SIG-M5 (cell line): ENCODE results near the gene PLPPR1.

Source experiments
- DNase-seq: peaks from one replicate; lab custom pipeline; 2025; lab: John Stamatoyannopoulos, UW

PLPPR1 gene

DNA sequence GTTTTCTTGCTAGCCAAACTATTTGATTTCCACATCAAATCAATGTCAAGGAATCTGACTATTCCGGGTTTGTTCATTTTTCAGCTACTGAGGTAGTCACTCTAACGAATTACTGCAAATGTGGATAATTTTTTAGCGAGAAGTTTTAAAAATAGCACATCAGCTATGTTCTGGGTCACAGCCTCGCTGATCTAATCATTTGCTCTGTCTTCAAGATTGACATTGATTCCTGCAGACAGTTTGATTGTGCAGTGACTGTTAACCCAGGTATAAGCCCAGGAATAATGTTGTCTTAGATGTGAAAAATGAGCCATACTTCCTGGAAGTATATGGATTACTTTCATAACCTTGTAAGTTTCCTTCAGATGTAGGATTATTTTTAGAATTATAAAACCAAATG is 181.1 kb downstream of the PLPPR1 start:
- DNase-seq = no peak

DNA sequence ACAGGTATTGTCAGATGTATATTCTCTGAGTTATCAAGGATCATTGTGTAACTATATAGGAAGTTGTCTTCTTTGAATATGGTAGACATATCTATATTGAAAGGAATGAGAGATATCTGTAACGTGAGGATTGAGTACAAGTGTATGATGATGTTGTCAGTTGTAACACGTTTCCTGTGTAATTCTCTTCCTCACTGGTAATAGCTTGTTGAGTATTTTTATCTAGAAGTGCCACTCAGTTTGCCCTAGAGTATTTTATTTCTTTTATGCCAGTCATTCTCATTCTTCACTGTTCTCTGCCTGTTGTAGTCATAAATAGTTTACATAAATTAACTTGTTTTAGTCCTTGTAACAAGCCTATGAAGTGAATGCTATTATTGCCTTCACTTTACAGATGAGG is 184.1 kb downstream of the PLPPR1 start:
- no peak for DNase-seq

DNA sequence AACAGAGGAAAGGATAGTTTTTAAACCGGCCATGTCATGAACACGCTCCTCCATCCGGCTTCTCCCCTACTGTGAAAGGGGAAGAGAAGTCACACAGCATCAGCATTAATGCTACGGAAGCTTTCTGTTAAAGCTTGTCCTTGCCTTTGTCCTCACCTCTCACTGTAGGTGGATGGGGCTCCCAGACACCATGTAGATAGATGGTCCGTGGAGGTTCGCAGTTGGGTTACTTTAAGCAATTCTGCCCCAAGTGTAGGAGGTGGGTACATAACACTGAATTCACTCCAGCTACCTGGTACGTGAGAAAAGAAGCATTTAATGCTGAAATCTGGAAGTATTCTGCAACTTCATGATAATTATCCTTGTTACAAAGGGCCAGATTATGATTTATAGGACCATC is 190.5 kb downstream of the PLPPR1 start:
- no peak for DNase-seq

DNA sequence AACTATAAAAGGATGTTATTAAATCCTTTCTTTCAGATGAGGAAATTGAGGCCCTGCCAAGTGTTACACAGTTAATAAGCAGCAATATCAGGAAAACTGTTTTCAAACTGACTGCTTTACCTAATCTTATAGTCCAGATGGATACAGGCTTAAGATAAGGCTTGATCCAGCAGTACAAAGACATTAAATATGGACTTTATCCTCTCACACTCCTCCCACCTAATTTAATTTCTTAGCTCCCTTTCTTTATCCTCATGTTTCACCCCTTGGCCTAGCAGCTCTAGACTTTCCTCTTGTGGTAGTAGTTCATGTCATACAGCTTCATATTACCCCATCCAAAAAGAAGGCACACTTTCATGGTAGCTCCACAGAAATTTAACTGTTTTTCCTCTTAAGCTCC is 191.8 kb downstream of the PLPPR1 start:
- no peak for DNase-seq

DNA sequence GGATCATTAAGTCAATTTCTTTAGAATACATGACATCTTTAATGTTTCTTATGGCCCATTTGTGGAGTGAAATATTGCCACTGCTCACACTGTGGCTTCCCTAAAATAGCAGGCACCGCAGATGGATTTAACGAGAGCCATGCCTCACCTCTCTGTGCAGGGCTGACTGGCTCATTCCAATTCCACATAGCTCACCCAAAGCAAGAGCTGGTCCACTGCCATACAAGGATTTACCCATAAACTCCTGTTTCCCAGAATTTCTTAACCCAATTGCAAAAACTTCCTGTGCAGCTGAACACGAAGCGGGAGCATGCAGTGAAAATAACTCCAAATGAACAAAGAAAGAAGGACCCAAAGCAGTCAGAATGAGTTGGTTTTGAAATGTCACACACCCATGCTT is 196.7 kb downstream of the PLPPR1 start:
- DNase-seq = no peak

DNA sequence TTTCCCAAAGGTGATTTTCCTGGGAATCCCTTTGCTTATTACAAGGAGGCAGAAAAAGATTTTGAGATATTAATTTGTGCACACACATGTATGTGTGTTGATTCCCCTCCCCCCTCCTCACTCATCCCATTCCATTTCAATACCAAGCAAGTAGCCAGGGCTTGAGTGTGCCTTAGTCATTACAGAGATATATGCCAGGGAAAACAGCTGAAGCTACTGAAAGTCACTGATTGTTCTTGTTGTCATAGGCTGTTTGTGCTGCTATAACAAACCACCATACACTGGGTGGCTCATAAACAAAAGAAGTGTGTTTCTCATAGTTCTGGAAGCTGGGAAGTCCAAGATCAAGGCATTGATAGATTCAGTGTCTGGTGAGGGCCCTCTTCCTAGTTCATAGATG is 197.6 kb downstream of the PLPPR1 start:
- no peak for DNase-seq

DNA sequence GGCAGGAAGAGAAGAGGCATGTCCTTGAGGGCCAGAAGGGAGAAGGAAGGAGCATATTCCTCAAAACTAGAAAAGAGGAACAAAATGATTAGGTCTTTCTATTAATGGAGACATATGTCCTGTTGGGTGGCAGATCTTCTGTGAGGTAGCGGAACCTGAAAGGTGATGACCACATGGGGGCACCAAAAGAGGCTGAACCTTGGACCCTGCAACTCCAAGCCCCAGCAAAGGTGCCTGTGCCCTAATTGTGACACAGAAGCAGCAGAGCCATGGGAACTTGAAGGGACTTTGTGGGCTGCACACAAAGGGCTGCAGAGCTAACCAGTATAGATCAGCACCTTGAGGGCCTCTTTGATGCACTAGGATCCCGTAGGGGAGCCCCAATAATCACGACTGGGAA is 198.3 kb downstream of the PLPPR1 start:
- DNase-seq = no peak

DNA sequence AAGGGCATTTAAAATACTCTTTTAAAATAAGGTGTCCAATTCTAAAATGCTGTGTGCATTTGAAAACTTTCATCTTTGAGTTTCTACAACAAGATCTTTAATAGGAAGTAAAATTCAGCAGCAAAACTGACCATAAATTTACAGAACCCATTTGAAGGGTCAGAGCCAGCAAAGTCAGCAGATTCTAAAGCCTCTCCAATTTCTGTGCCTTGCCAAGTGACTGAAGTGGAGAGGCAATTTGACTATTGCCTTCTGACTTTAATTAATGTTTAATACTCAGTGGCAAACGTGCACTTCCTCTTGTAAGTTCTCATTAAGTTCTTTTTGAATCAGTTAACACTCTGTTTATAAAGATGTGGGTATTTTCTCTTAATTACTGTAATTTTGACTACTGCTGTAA is 201.1 kb downstream of the PLPPR1 start:
- no peak for DNase-seq

DNA sequence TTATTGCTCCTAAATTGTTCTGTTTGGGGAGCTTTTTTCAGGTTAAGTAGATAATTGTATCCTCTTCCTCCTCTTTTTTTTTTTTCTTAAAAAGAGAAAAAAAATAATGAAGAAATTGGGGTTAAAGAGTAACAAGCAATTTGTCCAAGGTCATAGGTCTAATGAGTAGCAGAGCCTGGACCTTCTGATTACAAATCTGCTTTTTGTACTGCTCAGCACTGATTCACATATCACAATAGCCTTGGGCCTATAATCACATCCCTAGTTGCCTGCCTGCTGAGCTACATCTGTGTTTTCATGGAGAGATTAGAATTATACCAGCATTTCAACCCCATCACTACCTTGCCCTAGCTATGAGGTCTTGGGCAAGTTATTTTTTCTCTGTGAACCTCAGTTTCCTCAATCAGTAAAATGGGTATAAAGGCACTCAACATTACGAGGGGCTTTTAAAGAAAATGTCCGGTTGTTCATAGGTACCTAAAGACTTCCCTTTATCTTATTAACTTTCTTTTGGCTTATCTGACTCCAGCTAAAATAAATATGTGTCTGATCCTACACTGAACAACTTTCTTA is 204.0 kb downstream of the PLPPR1 start:
- DNase-seq = no peak

DNA sequence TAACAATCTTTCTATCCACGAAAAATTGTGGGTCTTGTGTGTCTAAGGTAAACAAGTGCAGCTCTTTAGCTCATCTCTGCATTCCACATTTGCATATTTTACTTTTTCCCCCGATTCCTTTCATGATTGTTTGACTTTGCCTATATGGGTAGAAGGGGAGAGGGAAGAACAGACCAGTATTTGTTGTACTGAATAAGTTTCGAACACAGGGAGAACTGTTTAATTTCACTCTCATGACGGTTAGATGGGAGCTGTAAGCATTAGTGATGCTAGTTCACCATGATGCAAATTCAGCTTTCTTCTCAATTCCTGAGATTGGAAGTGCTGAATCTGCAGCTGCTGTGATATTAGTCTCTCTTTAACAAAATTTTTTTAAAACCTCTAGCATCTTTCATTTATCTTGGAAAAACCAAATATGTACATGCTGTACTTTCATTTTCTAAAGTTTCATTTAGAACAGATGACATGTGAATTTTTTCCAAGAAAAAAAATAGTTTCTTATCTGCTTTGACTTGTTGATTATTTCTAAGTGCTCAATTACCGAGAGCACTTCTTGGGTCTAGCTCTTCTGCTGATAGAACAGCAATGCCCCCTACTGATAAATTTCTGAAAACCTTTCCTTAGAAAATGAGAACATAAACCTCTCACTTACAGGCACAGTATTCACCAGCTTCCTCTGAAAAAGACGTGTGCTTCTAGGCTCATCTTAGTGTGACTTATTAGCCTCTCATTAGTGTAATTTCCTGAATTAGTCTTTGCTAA is 206.8 kb downstream of the PLPPR1 start:
- no peak for DNase-seq

DNA sequence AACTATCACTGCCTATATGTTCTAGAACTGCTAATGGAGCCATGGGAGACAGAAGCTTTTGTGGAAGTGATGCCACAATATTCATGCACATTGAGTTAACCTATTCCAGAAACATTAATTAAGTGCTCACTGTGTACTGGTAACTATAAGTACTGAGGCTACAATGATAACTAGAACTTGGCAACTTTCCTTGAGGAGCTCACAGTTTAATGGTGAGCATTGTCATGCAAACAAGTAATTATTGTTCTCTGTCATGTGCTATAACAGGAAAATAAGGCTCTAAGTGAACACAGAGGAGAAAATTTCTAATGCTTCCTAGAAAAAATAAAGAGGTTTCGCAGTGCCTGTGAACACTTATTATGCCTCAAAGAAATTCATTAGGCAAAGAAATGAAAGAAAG is 214.1 kb downstream of the PLPPR1 start:
- no peak for DNase-seq

DNA sequence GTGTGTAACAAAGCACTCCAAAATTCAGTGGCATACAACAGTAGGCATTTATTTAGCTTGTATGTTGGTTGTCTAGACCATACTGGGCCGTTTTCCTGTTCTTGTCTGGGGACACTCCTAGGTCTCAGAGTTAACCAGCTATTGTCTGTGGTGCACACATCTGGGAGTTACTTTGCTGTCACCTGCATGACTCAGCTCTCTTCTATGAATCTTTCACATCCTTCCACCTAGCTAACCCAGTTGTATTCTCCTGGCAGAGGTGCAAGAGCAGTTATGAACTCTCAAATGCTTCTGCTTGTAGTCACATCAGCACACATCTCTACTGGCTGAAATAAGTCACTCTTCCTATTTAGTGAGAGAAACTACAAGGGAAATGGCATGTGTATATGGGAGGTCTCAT is 218.2 kb downstream of the PLPPR1 start:
- DNase-seq = no peak

DNA sequence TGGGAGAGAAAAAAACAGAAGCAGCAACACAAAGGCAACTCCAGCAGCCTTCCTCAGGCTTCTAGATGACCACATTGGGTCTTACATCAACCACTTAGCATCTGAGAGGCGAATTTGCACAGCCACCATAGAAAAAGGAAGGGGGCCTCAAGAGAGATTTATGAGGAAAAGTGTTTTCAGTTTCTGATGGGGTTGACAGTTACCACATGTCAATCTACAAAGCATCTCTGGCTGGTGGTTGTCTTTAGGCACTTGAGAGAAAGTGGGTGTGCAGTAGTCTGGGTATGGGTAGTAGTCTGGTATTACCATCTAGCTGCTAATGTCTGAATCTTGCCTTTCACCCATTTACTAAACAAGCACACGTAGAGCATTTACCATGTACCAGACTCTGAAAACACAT is 218.8 kb downstream of the PLPPR1 start:
- no peak for DNase-seq

DNA sequence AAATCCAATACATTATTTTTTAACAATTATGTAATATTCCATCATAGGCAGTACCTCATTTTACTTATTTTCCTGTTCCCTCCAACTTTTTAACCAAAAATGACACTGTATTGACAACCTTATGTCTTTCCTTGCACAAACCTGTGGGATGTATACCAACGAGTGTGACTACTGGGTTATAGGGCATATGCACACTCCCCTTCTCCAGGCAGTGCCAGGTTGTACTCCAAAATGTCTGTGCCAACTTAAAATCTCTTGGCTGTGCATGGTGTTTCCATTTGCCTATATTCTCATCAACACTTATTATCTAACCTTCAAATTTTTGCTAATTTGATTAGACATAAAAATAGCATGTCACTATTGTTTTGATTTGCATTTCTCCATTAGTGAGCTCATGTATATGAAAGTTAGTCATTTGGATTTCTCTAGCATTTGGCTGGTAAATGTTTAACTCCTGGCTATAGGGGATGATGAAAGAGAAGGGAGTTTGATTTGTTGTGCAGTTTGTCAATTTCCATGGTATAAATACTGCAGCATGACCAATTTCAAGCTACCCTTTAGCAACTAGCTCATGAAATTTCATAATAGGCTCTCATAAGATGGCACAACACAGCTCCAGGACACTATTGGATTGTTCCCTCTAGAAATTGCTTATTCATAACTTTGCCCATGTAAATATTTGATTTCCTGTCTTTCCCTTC is 226.4 kb downstream of the PLPPR1 start:
- DNase-seq = no peak

DNA sequence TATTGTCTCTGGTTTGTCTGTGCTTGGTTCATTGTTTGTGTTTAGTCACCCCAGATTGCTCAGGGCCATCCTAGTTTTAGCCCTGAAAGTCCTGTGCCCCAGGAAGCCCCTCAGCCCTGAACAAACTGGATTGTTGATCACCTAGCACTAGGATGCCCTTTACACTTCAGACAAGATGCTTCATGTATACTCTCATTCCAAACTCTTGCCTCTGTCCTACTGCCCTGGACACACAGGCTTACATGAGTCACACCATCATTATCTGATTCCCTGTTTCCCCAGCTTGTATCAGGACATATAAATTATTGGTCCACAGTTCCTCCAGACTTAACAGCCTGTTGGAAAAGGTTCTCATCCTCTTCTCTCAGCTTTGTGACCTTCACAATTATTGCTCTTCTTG is 236.2 kb downstream of the PLPPR1 start:
- no peak for DNase-seq

DNA sequence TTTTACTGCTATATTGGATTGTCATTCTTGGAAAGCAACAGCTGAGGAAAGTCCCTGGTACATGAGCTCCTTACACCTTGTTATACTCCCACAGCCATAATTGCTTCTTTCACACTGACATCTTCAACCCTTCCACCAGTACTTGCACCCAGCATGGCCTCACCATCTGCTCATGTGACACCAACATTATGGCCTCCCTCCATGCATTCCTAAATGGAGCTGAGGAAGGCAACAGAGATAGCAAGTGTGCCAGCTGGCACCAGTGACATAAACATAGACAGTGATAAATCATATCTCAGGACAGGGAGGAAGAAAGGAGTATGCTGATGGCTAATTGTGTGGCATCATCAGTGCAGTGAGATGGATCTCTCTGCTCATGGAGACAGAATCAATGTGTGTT is 236.7 kb downstream of the PLPPR1 start:
- no peak for DNase-seq

DNA sequence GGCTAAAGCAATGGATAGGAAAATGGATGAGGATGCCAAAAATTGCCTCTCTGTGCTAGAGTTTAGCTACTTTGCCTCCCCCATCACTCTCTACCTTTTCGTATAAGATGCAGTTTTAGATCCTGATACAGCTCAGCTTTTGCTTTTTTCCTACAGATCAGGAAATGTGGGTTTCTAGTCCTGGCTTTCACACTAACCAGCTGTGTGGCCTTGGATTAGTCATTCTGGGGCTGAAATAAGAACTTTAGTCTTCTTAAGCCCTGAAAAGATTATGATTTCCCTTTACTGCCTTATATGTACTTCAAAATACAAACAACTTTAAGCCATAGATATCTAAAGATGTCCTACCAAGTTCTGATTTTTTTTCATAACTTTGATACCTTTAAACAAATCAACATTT is 239.9 kb downstream of the PLPPR1 start:
- no peak for DNase-seq

DNA sequence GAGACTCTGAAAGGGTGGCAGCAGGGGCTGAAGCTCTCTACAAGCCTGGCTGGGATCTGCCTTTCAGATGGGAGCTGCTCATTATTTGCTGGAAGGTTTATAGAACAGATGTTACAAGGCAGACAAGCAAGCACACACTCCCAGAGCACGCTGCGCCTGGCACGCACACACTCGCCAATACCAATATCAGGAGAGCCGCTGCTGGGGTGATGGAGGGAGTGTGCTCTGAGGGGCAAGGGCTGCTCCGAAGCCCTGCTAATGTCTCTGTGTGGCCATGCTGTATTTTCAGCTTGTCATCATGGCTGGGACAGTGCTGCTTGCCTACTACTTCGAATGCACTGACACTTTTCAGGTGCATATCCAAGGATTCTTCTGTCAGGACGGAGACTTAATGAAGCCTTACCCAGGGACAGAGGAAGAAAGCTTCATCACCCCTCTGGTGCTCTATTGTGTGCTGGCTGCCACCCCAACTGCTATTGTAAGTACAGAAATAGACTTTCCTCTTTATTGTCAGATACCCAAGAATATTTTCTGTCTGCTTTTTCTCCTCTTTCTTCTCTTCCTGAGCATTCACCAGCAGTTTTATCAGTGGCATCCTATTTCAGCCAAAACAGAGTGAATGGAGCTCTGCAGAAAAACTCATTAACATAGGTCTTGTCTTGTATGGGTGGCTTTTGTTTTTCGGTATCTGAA is 241.2 kb downstream of the PLPPR1 start:
- DNase-seq = no peak

DNA sequence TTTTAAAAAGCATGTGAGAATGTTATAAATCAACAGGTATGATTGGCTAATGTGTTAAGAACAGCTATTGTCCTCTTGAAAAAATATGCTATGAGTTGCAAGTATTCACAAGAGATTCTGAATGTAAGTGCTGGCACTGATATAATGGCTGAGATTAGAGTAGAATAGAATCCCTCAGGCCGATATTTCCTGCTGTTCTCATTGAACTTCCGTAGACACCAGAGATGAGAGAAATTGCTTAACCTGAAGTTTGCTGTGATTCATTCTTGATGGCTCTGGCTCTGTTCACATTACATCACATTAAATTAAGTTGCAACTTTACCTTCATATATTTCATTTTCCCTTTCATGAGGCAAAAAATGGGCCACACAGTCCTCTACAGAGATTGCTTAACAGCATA is 241.8 kb downstream of the PLPPR1 start:
- no peak for DNase-seq

DNA sequence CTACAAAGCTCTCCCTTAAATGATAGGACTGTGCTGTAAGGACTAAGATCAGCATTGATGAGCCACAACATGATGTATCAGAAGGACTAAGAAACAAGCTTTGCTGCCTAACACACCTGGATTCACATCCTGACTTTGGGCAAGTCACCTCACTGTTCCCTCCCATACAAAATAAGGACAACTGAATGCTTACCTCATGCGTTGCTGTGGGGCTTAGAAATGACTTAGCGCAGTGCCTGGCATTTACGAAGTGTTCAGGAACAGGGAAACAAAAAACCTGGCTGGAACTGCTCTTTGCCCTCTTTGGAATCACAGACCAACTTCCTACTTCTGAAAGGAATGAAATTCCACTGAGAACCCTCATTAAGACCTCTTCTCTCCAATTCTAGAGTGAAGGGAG is 242.6 kb downstream of the PLPPR1 start:
- no peak for DNase-seq

DNA sequence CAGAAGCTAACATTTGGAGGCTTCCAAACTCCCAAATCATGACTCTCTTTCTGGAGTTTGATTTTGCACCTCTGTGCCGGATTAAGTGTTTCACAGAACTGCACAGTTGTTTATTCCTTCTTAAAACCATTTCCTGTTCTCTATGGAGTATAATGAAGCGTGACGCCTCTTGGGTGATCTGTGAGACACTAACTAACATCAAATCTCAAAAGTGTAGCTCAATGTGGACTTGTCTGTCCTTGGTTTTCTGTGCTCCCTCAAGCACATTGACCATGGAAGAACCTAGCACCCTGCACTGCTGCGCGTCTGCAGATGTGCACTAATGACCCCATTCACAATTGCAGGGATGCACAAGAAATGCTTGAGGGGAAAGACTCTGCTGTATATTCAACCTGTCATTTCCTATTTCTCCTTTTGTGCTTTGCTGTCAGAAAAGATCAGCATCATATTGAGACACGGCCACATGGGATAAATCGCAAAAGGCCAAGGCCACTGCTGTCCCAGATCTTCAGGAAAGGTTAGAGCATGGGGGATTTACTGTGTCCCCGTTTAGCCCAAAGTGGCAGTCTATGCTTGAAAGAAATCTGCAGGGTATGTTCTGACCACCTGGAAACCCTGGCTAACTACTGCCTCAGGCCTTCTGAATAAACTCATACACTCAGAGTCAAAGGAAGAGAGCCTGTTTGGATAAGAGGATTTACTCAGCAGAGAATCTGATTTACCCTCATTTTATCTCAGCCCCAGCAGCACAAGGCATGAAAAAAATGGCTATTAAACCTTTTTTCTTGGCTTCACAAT is 246.6 kb downstream of the PLPPR1 start:
- no peak for DNase-seq

DNA sequence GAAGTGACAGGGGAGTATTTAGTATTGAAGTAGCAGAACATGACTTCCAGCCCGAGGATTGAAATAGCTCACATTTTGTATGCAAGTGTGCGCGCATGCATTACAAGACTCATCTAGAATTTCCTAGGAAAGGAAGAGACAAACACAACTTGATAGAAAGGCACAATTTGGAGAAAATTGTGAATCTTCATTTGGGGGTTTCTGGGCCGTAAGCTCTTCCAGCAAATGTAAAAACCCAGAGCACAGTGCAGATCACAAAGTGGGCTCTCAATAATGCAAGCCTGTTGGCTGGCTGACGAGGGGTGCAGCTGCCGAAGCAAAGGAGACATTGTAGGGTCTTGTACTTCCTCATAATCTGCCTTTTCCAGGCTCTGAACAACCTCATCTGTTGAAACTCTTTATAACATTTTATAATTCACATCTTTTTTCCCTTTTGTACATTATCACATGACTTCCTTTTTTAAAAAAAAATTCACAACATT is 247.3 kb downstream of the PLPPR1 start:
- DNase-seq = no peak
